ENCODE results near the gene VCP.

The VCP gene

GRCh38 chr9:35072461-35073278 is at the start of gene VCP:
VCP (minus strand) TSS chr9:35072625; CDS start chr9:35072353, 272 bp downstream.
- DNase-seq: peak; percentile 99

- peak; percentile 93 for DNase-seq
These were observed 44.6 kb upstream of the VCP start for GRCh38 chr9:35116898-35117551.

GRCh38 chr9:35116539-35116897 is 44.1 kb upstream of the VCP start:
- no peak for DNase-seq

- DNase-seq: peak; percentile 97
These were observed 43.5 kb upstream of the VCP start, which contains the start of gene ATOSB for GRCh38 chr9:35115680-35116538. ATOSB (minus strand) TSS chr9:35115862; CDS start chr9:35108274, 7,588 bp downstream.

- peak; percentile 85 for DNase-seq
These were observed 42.6 kb upstream of the VCP start for GRCh38 chr9:35114840-35115628.

GRCh38 chr9:35114113-35114839 is 41.9 kb upstream of the VCP start:
- peak; percentile 98 for DNase-seq

GRCh38 chr9:35112257-35113020 is 40.0 kb upstream of the VCP start:
- peak; percentile 91 for DNase-seq

GRCh38 chr9:35111001-35111933 is 38.8 kb upstream of the VCP start:
- peak; percentile 99 for DNase-seq

- peak; percentile 8 for DNase-seq
These were observed 37.9 kb upstream of the VCP start for GRCh38 chr9:35110327-35110761.

GRCh38 chr9:35108946-35109575 is 36.6 kb upstream of the VCP start:
- DNase-seq: no peak

- no peak for DNase-seq
These were observed 36.0 kb upstream of the VCP start for GRCh38 chr9:35108461-35108860.

- DNase-seq: no peak
These were observed 35.2 kb upstream of the VCP start for GRCh38 chr9:35107297-35108290.

- no peak for DNase-seq
These were observed 33.9 kb upstream of the VCP start for GRCh38 chr9:35106343-35106730.

GRCh38 chr9:35105571-35106342 is 33.3 kb upstream of the VCP start:
- no peak for DNase-seq

GRCh38 chr9:35105126-35105525 is 32.7 kb upstream of the VCP start:
- no peak for DNase-seq

- DNase-seq: no peak
These were observed 32.2 kb upstream of the VCP start for GRCh38 chr9:35104586-35104985.

GRCh38 chr9:35103660-35104191 is 31.3 kb upstream of the VCP start:
- DNase-seq: no peak
